Globus pallidus (tissue), 1 donor: ENCODE measurements around the gene CDC123.
A peak's percentile ranks its signal among the peaks of the same experiment; 100 is the strongest.
"Not testable (repeated sequence)": the region's sequence is repeated elsewhere in the genome, so short reads cannot be mapped to it uniquely, and the experiment has no call there.

Experiments
- DNase-seq: peaks from one replicate; pipeline ENCODE4 v3.0.0-alpha.2; 2015; ENCODE audit warnings: low spot score

The CDC123 gene

GRCh38 chr10:12235796-12236195 lies 39.8 kb downstream of the CDC123 start:
- no peak for DNase-seq

- no peak for DNase-seq
Observed at GRCh38 chr10:12237265-12238220, 41.6 kb downstream of the CDC123 start.

- DNase-seq: no peak
Observed at GRCh38 chr10:12238821-12239220, 42.8 kb downstream of the CDC123 start.

GRCh38 chr10:12241810-12242529 lies 46.0 kb downstream of the CDC123 start:
- DNase-seq: no peak

- DNase-seq: no peak
Observed at GRCh38 chr10:12243864-12244620, 48.1 kb downstream of the CDC123 start.

- no peak for DNase-seq
Observed at GRCh38 chr10:12250181-12250580, 54.2 kb downstream of the CDC123 start.

GRCh38 chr10:12250702-12251101 lies 54.7 kb downstream of the CDC123 start:
- DNase-seq: not testable (repeated sequence)

GRCh38 chr10:12251581-12251980 lies 55.6 kb downstream of the CDC123 start:
- DNase-seq: no peak

GRCh38 chr10:12252882-12253546 lies 57.0 kb downstream of the CDC123 start:
- no peak for DNase-seq

- DNase-seq: no peak
Observed at GRCh38 chr10:12255048-12255447, 59.1 kb downstream of the CDC123 start.

- no peak for DNase-seq
Observed at GRCh38 chr10:12259988-12260387, 64.0 kb downstream of the CDC123 start.

GRCh38 chr10:12262278-12262981 lies 66.4 kb downstream of the CDC123 start:
- no peak for DNase-seq

- DNase-seq: peak; percentile 63
Observed at GRCh38 chr10:12264204-12264940, 68.4 kb downstream of the CDC123 start.

- DNase-seq: no peak
Observed at GRCh38 chr10:12269056-12269455, 73.1 kb downstream of the CDC123 start.

GRCh38 chr10:12271210-12271540 lies 75.2 kb downstream of the CDC123 start:
- DNase-seq: no peak

GRCh38 chr10:12277862-12278261 lies 81.9 kb downstream of the CDC123 start:
- not testable (repeated sequence) for DNase-seq

GRCh38 chr10:12279281-12279680 lies 83.3 kb downstream of the CDC123 start:
- no peak for DNase-seq

- DNase-seq: no peak
Observed at GRCh38 chr10:12287772-12288171, 91.8 kb downstream of the CDC123 start.

- not testable (repeated sequence) for DNase-seq
Observed at GRCh38 chr10:12297784-12298183, 101.8 kb downstream of the CDC123 start.

GRCh38 chr10:12299222-12299965 lies 103.4 kb downstream of the CDC123 start:
- DNase-seq: peak; percentile 41
